GM21390 (cell line): Measurements from ENCODE around the gene GLMP.
A peak's percentile ranks its signal among the peaks of the same experiment; 100 is the strongest.

Experiments
- ATAC-seq: cut with Tn5 transposase; IDR thresholded peaks from one replicate; pipeline ENCODE4 v1.9.1; 2021; ENCODE audit not compliant: unreplicated experiment

Gene GLMP

DNA sequence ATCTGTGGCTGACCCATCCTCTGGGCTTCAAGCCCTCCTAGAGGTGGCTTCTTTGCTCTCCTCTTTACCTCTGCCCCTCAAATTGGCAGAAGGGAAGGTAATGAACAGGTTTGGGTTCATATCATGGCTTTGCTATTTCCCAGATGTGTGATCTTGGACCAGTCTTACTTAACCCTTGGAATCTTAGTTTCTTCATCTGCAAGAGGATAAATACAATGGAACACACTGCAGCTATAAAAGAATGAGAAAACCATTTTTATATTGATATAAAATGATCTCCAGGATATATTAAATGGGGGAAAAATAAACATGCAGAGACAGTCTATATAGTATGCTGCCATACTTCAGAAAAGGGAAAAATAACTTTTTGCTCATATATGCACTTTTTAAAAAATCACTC is 5.6 kb downstream of the GLMP start:
- ATAC-seq = no peak

DNA sequence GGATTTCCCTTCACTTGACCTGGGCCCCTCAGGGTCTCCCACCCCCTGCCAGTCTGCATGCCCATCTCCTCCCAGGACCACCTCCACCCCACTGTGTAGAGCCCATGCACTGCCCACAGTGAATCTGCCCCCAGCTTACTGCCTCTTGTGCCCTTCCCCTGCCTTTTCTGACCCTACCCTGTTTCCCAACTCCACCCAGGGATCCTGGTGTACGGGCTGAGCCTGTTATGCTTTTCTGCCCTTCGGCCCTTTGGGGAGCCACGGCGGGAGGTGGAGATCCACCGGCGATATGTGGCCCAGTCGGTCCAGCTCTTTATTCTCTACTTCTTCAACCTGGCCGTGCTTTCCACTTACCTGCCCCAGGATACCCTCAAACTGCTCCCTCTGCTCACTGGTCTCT is 9.4 kb downstream of the GLMP start:
- ATAC-seq = no peak

DNA sequence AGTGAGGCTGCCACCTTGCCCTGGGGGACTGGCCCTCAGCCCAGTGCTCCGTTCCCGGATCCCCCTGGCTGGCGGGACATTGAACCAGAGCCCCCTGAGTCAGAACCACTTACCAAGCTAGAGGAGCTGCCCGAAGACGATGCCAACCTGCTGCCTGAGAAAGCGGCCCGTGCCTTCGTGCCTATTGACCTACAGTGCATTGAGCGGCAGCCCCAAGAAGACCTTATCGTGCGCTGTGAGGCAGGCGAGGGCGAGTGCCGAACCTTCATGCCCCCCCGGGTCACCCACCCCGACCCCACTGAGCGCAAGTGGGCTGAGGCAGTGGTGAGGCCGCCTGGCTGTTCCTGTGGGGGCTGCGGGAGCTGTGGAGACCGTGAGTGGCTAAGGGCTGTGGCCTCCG is 10.0 kb downstream of the GLMP start:
- no peak for ATAC-seq

DNA sequence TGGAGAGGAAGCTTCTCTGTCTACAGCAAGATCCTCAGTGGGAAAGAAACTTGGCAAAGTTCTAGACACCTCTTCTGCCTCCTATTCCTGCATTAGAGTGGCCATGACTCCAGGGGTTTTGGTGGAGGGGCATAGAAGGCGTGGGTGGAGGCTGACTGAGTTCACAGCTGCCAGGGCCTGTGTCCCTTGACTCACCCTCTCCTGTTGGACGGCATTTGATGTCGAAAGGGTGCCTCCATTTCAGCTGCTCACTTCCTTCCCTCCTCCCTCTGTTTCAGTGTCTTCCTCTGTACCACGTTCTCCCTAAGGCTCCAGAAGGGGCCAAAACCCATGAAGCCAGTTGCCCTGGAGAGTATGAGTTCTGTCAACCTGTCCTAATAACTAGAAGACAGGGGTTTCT is 10.7 kb downstream of the GLMP start:
- ATAC-seq = no peak

DNA sequence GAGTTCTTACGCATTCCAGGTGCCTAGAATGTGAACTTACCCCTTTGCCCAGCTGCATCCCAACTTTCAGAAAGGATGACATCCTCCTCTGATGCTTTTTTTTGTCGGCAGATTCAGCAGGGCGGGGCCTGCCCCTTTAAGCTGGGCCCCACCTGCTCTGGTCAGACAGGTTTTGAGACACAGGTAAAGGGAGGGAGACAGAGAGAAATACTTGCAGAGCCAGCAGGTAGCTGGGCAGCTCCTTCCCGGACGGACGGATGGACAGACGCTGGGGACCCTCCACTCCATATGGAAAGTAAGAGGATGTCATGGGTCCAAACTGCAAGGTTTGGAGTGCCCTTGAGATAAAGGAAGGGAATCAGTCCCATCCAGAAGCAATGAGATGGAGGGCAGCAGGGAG is 11.4 kb downstream of the GLMP start, which contains the start of gene TMEM79:
Gene TMEM79 (plus strand): TSS at position 214 of the 400 bp plus-strand sequence. CDS start 902 bp downstream, outside the sequence.
- no peak for ATAC-seq

DNA sequence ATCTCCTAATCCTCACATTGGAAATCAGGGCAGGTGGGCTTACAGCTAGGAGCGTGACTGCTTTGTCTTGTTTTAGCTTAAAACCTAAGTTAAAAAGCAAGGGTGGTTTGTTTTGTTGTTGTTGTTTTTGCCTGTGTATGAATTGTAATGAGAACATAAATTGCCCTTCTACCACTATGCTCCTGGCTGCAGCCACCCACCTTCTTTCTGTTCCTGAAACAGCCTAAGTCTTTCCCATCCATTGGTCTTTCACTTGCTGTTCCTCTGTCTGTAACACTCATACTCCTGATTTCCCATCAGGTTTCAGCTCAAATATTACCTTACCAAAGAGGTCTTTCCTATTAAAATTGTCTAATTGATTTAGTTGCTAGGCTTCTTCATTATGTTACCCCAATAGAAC is 12.0 kb downstream of the GLMP start:
- no peak for ATAC-seq

DNA sequence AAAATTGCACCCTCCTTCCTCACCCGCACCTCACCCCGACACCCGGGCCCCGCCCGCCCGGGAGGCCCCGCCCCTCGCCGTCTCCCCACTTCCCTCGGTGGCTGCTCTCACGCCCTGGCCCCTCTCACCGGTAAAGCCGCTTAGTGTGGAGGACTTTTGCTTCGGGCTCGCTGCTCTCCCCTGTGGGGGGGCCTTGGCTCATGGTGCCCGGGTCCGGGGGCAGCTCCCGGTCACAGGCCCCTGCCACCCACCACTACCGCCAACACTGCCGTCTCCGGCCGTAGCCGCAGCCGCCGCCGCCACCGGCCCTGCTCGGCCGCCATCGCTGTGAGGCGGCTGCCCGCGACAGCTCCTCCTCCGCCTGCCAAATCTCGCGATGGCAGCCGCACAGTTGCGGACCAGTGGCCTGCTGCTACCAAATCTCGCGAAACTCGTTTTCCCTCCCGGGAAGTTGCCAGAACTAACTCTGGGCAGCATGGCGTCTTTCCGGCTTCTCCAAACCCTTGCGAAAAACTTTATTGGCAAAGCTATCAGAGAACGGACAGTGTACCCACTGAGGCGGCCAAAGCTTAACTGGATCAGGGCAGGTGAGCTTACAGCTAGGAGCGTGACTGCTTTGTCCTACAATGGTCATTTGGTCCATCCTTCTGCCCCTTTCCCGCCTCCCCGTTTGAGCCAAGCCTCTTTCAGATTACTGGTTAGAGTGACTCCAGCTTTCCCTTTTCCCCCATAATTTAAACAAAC is 12.8 kb downstream of the GLMP start, which contains the start of gene SMG5:
Gene SMG5 (minus strand): TSS at position 347 of the 744 bp plus-strand sequence. CDS start 145 bp downstream, at position 202.
- ATAC-seq = peak; percentile 80

DNA sequence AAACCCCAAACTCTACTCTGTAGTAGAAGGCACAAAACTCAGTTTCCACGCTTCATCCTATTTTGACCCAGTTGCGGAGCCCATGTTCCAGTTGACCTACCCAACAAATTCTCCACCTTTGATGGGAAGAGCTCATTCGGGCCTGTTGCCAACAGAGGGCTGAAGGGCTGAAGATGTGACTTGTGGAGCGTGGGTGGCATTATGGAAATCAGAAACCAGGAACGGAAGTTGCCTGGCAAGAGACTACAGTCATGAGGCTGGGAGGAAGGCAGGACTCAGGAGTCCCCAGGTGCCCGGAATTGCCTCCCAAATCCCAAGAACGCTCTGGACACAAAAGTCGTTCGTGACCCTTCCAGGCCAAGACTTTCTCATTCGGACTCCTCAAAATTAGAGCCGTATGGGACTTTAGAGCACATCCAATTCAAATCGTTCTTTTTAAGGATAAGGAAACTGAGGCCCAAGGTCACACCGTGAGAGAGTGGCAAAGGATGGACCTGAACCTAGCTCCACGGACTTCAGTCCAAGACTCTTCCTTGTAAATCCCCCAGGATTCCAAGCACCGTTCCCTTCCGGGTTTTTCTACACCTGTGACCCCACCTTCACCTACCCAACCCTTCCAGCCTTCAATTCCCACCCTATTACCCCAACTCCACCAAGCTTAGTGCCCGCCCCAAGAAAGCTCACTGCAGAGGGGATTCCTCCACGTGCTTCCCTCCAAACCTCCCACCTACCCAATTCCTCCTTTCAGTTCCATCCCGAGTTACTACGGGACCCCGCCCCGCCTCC is 13.6 kb downstream of the GLMP start:
- no peak for ATAC-seq

DNA sequence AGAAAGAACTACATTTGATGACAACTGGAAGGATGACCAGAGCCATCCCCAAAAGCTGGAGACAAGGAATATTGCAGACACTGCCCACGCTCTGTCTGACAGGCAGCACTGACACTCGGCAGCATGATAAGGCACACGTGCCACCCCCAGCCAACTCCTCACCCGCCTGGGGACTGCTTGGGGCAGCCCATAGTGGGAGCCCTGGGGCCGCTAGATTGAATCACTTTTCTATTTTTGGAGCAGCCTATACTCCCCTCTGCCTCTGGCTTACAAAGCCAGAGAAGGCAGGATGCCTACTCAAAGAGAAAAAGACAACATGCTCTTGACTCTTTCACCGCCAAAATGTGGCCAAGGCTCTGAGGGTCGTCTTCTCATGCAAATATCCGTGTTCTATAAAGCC is 14.2 kb downstream of the GLMP start:
- peak; percentile 36 for ATAC-seq

DNA sequence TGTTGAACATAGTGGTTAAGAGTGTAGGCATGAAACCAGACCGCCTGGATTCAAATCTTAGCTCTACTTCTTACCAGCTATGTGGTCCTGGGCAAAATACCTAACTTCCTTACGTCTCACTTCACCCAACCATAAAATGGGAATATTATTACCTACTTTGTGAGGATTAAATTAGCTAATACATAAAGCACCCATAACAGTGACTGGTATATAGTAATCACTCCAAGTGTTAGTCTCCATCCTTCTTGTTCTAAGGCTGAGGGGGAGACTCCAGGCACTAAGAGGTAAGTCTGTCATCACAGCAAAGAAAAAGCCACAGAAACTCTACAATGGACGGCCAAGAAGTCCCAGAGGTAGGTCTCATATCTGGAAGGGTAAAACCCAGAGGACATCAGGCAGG is 15.6 kb downstream of the GLMP start:
- ATAC-seq = no peak

DNA sequence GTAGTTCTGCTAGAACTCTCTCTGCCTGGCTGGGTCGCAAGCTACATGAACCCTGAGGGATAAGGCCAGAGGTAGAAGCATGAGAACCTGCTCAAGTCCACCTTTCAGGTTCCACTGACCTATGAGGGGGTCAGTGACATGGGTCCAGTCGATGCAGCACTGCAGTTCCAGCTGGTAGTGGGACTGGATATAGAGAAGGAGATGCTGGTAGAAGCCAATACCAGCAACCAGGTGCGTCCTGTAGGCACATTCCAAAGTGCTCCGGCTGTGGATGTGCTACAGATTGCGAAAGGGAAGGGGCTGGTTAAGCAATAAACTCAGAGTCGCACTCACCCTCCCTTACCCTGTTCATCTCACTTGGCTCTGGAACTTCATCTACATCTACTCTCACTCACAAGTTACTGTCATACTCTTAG is 18.5 kb downstream of the GLMP start:
- no peak for ATAC-seq

DNA sequence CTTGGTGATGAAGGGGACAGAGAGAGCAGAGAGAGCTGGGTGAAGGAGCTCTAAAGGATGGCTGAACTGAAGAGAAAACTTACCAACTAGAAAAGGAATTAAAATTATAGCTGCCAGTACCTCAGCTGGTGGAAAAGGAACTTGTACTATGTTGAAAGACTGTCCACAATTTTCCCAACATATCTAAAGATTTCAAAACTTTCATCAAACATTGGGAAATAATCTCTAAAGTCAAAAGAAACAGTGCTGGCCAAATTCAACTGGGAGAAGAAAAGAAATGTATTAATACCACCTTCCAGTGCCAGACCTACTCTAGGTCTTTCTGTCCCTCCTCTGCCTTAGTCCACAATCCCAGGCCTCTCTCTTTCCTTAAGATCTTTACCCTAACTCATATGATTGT is 18.9 kb downstream of the GLMP start:
- no peak for ATAC-seq

DNA sequence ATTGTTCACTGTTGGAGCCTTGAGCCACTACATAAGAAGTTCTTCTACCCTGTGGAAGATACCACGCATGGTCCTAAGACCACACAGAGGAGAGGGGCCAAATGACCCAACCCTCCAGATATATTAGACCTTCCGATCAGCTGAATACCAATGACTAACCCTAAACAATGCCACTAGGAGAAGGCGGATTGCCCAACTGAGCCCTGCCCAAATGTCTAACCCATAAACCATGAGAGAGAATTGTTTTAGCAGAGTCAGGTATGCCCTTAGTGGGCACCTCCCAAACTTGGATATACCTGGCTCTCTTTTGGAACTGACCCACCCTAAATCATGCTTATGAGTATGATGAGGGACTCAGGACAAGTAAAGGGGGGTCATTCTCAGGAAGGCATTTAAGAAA is 25.2 kb downstream of the GLMP start:
- no peak for ATAC-seq

DNA sequence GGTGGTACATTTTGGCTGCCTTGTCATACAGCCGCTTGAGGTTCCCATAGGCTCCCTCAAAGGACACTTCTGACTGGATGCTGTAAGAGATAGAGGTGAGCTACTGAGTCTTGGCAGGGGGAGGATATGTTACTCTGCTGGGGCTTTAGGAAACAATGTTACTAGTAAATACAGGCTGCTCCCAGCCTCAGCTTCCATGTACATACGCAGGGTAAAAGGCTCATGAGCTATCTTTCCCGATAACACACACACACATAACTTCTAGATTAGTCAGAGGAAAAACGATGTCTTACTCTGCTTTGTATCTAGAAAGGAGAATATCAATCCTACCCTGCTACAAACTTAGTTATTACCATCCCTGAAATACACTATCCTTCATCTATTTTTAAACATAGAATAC is 27.1 kb downstream of the GLMP start:
- no peak for ATAC-seq

DNA sequence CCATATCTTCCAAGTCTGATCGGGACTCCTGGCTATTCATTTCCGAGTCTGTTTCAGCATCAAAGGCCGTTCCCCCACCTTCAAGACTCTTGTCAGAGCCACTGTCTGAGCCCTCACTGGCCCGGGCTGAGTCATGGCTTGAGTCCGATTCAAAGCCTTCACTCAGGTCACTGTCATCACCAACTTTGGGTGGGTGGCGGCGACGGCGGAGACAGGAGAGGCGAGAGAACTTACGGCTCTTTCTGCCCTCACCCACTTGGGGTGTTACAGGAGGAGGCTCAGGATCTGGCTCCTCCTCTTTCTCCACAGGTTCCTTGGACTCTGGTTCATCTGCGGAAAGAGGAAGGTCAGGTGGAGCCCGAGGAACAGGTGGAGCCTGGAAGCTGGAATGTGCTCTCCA is 29.4 kb downstream of the GLMP start:
- ATAC-seq = no peak

DNA sequence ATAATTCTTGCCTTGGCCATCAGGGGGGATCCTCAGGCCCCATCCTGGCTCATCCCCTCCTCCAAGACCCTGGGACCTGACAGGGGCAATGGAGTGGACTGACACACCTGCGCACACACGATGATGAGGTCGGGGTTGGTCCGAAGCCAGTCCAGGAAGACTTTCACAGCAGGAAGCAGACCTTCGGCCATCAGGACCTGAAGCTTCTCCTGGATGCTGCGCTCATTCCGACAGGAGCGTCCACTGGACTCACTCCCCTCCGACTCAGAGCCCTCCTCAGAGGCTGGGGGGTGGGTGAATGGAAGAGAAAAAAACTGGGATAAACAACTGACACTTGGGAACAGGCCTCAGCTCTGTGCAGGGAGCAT is 32.2 kb downstream of the GLMP start:
- no peak for ATAC-seq

DNA sequence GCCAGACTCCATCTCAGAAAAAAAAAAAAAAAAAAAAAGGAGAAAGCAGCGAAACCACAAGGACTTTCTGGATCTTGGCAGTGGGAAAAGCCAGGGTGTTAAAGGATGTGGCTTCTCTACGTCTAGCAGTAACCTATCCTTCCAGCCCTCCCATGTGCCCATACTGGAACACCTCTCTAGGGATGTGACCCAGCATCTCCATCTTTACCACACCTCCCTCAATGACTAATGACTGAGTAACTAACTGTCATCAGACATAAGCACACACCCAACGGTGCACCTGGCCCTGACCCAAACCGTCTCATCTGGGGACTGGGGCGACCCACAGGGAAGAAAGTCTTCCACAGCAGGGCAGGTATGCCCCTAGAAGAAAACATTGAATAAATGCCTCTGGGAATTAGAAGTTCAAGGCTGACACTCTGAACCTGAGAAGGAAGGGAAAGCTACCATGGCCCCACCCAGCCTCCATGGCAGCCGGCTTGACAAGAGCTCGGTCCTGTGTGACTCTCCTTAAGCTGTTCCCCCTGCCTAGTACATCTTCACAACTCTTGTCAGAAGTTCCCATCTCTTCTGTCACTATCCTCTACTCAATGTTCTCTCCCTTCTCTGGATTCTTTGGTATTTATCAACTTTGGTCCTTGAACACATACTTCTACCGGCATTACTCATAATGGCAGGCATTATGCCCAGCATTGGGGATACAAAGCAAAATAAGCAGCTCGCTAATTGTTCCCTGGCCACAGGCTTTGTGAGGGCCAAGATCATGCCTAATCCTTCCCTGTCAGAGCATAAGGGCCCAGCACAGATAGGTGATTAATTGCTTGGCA is 32.8 kb downstream of the GLMP start:
- ATAC-seq = no peak

DNA sequence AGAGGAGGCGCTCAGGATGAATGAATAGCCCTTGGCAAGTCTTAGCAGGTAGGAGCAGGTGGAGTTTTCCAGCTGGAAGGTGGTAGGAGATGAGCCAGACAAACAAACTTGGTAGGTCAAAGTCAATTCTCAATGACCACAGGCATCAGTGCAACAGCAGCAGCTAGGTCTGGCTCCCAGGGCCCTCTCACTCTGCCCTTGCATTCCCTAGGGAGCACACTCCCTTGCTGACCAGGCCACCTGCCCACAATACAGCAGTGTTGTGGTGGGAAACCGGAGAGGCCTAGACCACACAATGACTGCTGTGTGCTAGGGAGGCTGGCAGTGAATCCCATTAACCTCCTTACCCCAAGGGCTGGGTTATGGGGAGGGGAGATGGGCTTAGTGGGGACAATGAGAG is 34.6 kb downstream of the GLMP start:
- no peak for ATAC-seq

DNA sequence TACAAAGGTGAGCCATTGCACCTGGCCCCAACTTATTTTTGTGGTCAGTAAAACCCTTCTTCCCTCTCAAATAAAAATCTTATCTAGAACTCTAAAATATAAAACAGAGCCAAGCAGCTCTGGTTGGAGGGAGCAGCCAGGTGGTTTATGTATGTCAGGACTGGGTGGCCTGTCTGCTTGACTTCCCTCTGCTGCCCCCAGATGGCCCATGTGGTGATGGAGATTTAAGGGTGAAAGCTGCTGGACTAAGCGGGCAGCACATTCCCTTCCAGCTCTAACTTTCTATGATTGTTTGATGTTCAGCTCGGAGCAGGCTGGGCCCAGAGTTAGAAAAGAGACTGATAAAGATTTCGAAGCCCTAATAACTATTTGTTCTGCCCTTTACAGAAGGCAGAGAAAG is 35.7 kb downstream of the GLMP start:
- no peak for ATAC-seq

DNA sequence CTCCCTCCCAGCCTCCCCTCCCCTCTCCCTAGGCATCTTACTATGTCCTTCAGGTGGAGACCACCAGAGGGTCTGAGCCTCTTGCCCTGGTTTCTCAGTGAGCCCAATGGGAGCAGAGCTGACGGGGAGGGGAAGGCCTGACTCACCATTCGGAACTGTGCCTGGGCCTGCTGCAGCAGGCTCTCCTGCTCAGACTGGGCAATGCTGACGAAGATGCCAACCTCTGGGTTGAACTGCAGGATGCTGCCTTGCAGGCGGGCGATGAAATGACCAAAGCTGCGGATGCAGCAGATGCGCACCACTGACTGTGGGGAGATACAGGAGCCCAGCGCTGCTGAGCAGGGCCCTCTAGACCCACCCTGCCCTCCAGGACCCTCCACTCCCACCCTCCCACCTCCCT is 36.6 kb downstream of the GLMP start:
- ATAC-seq = no peak

DNA sequence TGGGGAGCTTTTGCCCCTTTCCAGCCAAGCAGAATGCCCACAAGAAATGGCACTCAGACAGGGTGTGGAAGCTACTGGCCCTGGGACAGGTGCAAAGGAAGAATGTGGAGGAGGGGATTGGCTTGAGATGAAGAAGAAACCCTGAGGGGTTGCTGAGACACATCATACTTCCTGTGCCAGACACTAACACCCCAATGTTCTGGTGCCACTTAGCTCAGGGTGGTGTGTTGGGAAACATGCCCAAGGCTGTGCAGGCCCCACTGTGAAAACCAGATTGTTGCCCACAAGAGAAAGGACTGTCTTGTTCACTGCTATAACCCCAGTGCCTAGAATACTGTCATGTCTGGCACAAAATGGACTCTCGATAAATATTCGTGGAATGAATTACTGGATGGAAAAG is 37.8 kb downstream of the GLMP start:
- ATAC-seq = no peak

DNA sequence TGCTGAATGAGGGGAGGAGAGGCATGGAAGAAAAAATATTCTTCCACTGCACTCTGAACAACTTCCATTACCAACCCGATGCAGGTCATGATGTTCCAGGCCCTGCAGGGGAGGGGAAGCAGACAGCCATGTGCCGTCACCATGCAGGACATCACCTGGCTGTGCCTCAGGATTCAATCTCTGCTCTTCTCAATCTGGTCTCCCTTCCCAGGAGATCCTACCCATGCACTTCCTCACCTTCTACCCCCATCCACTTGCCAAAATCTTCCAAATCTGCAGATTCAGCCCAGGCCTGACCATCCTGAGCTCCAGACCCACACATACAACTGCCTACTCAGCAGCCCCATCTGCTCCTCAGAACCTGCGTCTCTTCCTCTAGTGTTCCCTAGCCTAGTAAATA is 41.8 kb downstream of the GLMP start:
- no peak for ATAC-seq
